Suprapubic skin (tissue), 4 donors: Measurements from ENCODE around the gene DCLK3. TPM values are rescaled to one million over a fixed set of nuclear protein-coding genes. Genes with fewer than 3 reads are reported as not detected.

Experiments
- DNase-seq, 2 donors: peaks; one replicate each; pipeline ENCODE4 v3.0.0-alpha.2; 2019; ENCODE audit warnings: low spot score in 2 of 2
- H3K27ac ChIP-seq: fragments of 200-600 bp; sonication (generic); one replicate; pipeline ENCODE4 v1.5.1; 2019
- H3K27me3 ChIP-seq: fragments of 200-600 bp; sonication (generic); one replicate; pipeline ENCODE4 v1.5.1; 2019
- H3K36me3 ChIP-seq: fragments of 200-600 bp; sonication (generic); one replicate; pipeline ENCODE4 v1.5.1; 2019
- H3K4me1 ChIP-seq: fragments of 200-600 bp; sonication (generic); one replicate; pipeline ENCODE4 v1.5.1; 2019
- H3K4me3 ChIP-seq: fragments of 200-600 bp; sonication (generic); one replicate; pipeline ENCODE4 v1.5.1; 2019; ENCODE audit warnings: mild to moderate bottlenecking
- H3K9me3 ChIP-seq: fragments of 200-600 bp; sonication (generic); one replicate; pipeline ENCODE4 v1.5.1; 2019
- EP300 ChIP-seq: sonication (generic); formaldehyde crosslinking; IDR thresholded peaks from one replicate; pipeline ENCODE4 v1.6.1; 2017; ENCODE audit warnings: antibody characterized with exemption
- POLR2A ChIP-seq, 2 donors: fragments of 450-650 bp; IDR thresholded peaks; one replicate each; pipeline ENCODE4 v1.6.1; 2017; ENCODE audit warnings: antibody characterized with exemption in 2 of 2, mild to moderate bottlenecking in 2 of 2, moderate library complexity in 2 of 2
- POLR2AphosphoS5 ChIP-seq, 3 donors: sonication (generic); formaldehyde crosslinking; IDR thresholded peaks; one replicate each; pipeline ENCODE4 v1.6.1; 2017; ENCODE audit warnings: antibody characterized with exemption in 3 of 3
- WGBS: methylation state at CpG from one replicate; pipeline ENCODE4 v1.1.5; 2018; 5-methylcytosine and 5-hydroxymethylcytosine counted together
- total RNA-seq, 4 donors: library from RNA; depleted of rRNA; stranded (reverse); fragments of >200 nt; gene quantifications; one replicate each; pipeline ENCODE4 v1.1.0, GENCODE V29; 2016
- TF ChIP-seq, protein P1 (sequence below), 2 donors: fragments of 200-600 bp in 1 of 2; fragments of 450-650 bp in 1 of 2; sonication (generic) in 1 of 2; IDR thresholded peaks; one replicate each; pipeline ENCODE4 v1.5.1; 2016 to 2019; ENCODE audit warnings: antibody characterized with exemption in 2 of 2, mild to moderate bottlenecking in 1 of 2, moderate library complexity in 1 of 2

Gene DCLK3
- total RNA-seq, 4 donors from 2014 or later, result 0.08 to 0.64 (median 0.08) TPM; not detected in 1

DNA sequence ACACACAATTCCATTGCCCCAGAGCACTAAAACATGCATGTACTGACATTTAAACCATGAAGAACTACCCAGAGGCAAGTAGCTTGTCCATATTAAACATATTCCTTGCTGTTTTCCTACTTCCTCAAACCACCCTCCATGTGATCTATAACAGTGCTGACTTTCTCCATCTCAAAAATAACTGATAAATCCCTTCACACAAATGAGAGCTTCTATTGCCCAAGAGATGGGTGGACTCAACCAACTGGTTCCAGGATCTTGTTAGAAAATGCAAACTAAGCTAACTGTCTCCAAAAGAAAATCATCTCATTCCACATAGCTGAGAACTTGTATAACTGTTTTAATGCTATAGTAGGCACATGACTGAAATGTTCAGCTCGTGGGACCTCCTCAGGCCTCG is 29.6 kb downstream of the DCLK3 start:
- WGBS, result 80% methylated on average over 2 of the region's 2 CpGs
- no peak overlapping the region for H3K4me3 ChIP-seq
- no peak overlapping the region for H3K27ac ChIP-seq
- no peak for TF ChIP-seq POLR2AphosphoS5 (IDR thresholded peaks at IDR 0.05)
- no peak for TF ChIP-seq POLR2A (IDR thresholded peaks at IDR 0.05)
- TF ChIP-seq, protein P1, sequence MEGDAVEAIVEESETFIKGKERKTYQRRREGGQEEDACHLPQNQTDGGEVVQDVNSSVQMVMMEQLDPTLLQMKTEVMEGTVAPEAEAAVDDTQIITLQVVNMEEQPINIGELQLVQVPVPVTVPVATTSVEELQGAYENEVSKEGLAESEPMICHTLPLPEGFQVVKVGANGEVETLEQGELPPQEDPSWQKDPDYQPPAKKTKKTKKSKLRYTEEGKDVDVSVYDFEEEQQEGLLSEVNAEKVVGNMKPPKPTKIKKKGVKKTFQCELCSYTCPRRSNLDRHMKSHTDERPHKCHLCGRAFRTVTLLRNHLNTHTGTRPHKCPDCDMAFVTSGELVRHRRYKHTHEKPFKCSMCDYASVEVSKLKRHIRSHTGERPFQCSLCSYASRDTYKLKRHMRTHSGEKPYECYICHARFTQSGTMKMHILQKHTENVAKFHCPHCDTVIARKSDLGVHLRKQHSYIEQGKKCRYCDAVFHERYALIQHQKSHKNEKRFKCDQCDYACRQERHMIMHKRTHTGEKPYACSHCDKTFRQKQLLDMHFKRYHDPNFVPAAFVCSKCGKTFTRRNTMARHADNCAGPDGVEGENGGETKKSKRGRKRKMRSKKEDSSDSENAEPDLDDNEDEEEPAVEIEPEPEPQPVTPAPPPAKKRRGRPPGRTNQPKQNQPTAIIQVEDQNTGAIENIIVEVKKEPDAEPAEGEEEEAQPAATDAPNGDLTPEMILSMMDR (IDR thresholded peaks at IDR 0.05), result no peak
- TF ChIP-seq EP300, result no peak
- no peaks in the 10 kb centered on the region for H3K9me3 ChIP-seq
- no peaks in the 10 kb centered on the region for H3K36me3 ChIP-seq
- no peak for DNase-seq
- no peaks in the 10 kb centered on the region for H3K27me3 ChIP-seq
- peaks cover 6% of the 10 kb centered on the region for H3K4me1 ChIP-seq

DNA sequence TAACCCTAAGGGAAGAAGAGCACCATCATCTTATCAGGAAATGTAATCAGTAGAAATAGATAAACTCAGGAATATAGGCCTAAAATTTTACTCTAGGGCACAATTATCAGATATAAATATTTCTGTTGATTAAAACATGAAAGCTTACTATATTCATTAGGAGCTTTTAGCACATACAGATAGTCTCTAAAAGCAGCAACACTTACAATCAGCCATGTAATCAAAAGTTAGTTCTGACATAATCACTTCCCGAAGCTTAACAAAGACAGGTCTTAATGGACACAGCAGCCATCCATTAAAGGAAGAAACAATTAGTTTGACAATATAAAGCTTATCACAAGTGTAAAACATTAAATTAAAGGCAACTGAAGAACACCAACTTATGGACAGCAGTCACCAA is 30.6 kb downstream of the DCLK3 start:
- DNase-seq, result no peak
- H3K27ac ChIP-seq, result no peak overlapping the region
- H3K9me3 ChIP-seq, result no peaks in the 10 kb centered on the region
- WGBS, result 68% methylated on average over 1 of the region's 1 CpG
- peaks cover 6% of the 10 kb centered on the region for H3K4me1 ChIP-seq
- no peak overlapping the region for H3K4me3 ChIP-seq
- TF ChIP-seq POLR2AphosphoS5 (IDR thresholded peaks at IDR 0.05), result no peak
- TF ChIP-seq POLR2A (IDR thresholded peaks at IDR 0.05), result no peak
- TF ChIP-seq EP300, result no peak
- TF ChIP-seq, protein P1 (IDR thresholded peaks at IDR 0.05), result no peak
- H3K36me3 ChIP-seq, result no peaks in the 10 kb centered on the region
- H3K27me3 ChIP-seq, result no peaks in the 10 kb centered on the region

DNA sequence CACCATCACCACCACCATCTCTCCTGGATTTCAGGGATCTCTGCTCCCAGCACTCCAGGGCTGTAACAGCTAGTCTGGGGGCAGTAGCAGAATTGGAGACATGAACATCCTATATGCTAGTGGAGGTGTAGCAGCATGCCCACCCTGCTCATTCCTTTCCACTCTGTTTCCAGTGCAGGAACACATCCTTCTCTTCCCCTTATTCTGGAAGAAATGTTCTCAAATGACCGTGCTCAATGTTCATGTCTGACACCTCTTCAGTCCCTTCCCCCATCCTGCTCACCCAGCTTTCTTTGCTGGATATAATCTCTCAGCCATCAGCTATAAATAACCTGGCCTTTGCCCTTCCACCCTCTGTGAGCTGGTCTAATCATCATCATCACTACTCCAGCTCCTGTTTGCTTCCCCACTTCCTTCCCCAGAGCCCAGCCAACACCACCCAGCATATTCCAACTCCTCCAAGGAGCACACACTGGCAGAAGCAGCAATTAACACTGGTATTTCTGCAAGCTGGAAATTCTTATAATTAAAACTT is 31.1 kb downstream of the DCLK3 start:
- TF ChIP-seq, protein P1 (IDR thresholded peaks at IDR 0.05), result no peak
- no peak overlapping the region for H3K27ac ChIP-seq
- WGBS, result 85% methylated on average over 1 of the region's 1 CpG
- no peaks in the 10 kb centered on the region for H3K36me3 ChIP-seq
- H3K27me3 ChIP-seq, result no peaks in the 10 kb centered on the region
- no peak overlapping the region for H3K4me3 ChIP-seq
- H3K9me3 ChIP-seq, result no peaks in the 10 kb centered on the region
- H3K4me1 ChIP-seq, result peaks cover 6% of the 10 kb centered on the region
- no peak for DNase-seq

DNA sequence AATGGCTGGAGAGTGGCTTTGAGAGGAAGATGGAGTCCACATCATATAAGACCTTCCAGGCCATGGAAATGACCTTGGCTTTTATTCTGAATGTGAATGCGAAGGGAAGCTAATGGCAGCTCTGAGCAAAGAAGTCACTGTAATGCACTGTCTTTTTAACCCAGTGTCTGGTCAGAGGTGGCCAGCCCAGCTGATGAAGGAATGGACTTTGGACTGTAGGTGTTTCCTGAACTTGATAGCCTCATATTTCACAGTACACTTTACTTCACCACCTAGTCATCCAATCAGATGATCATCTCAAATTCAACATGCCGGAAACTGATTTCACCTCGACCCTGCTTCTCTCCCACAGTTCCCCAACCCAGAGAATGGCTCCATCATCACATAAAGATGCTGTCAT is 33.4 kb downstream of the DCLK3 start:
- WGBS, result 90% methylated on average over 3 of the region's 3 CpGs
- Histone ChIP-seq H3K4me3 (no peak overlapping the region), H3K27ac (no peak overlapping the region), H3K36me3 (no peaks in the 10 kb centered on the region), H3K9me3 (no peaks in the 10 kb centered on the region), H3K27me3 (no peaks in the 10 kb centered on the region), H3K4me1 (peaks cover 6% of the 10 kb centered on the region)
- DNase-seq, result no peak
- TF ChIP-seq POLR2AphosphoS5 (IDR thresholded peaks at IDR 0.05), result no peak
- TF ChIP-seq, protein P1 (IDR thresholded peaks at IDR 0.05), result no peak
- no peak for TF ChIP-seq POLR2A (IDR thresholded peaks at IDR 0.05)
- no peak for TF ChIP-seq EP300

DNA sequence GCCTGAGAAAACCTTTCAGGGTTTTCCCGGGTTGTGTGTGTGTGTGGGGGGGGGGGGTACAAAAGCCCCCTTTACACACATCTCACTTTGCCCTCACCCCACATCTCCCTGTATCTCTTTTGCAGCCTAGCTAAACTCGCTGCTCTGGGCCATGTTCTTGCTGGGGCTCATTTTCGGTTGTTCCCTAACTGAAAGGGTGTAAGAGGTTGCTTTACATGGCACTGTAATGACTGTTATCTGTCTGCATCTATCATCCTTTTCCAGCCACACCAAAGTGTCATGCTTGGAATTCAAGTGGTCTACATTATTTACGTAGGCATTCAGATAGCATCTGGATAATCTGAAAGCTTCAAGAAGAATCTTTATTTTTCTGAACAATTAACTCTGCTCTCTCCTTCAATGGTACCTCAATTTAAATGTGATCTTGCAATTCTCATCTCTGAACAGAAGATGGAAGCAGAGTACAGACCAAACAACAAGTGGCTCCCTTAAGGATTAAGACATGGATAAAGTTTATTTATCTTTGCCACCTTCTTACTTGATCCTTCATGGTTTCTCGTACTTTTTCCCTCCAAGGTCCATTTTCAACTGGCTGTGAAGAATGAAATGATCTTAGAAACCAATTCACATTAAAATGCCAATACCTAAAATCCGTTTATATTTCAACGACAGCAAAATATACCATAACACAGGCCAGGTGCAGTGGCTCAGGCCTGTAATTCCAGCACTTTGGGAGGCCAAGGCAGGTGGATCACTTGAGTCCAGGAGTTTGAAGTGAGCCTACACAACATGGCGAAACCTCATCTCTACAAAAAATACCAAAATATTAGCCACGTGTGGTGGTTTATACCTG is 34.9 kb downstream of the DCLK3 start:
- H3K9me3 ChIP-seq, result no peaks in the 10 kb centered on the region
- TF ChIP-seq EP300 (no peak), POLR2A (IDR thresholded peaks at IDR 0.05) (no peak), POLR2AphosphoS5 (IDR thresholded peaks at IDR 0.05) (no peak)
- TF ChIP-seq, protein P1 (IDR thresholded peaks at IDR 0.05), result peak; percentile 42 to 56
- no peak for DNase-seq
- H3K4me1 ChIP-seq, result no peaks in the 10 kb centered on the region
- no peaks in the 10 kb centered on the region for H3K27me3 ChIP-seq
- 45% methylated on average over 8 of the region's 9 CpGs for WGBS
- H3K36me3 ChIP-seq, result no peaks in the 10 kb centered on the region
- H3K27ac ChIP-seq, result no peak overlapping the region
- H3K4me3 ChIP-seq, result no peak overlapping the region
